K562 (cell line): Measurements from ENCODE around the gene AGAP3. TPM values are rescaled to one million over a fixed set of nuclear protein-coding genes. Genes with fewer than 3 reads are reported as not detected.
A peak's percentile ranks its signal among the peaks of the same experiment; 100 is the strongest.

Experiments
- CBFA2T2 ChIP-seq: fragments of 450-650 bp; conservative IDR thresholded peaks from 2 replicates; pipeline ENCODE4 v1.6.1; 2017; ENCODE audit warnings: mild to moderate bottlenecking
- HDAC2 ChIP-seq: fragments of 450-650 bp; IDR thresholded peaks from 2 replicates; pipeline ENCODE4 v1.6.1; 2016; ENCODE audit warnings: mild to moderate bottlenecking
- KDM4B ChIP-seq, 2 experiments: fragments of 450-650 bp in 1 of 2; sonication (generic) in 1 of 2; IDR thresholded peaks; 2 replicates each; pipeline ENCODE4 v1.6.1; 2016 to 2017; ENCODE audit warnings: borderline replicate concordance in 2 of 2, antibody characterized with exemption in 1 of 2, low read depth in 1 of 2, mild to moderate bottlenecking in 1 of 2
- NCOA4 ChIP-seq: fragments of 450-650 bp; IDR thresholded peaks from 2 replicates; pipeline ENCODE4 v1.6.1; 2018; ENCODE audit warnings: mild to moderate bottlenecking; ENCODE audit not compliant: partially characterized antibody
- NR1H2 ChIP-seq: sonication (generic); formaldehyde crosslinking; IDR thresholded peaks from 2 replicates; pipeline ENCODE4 v1.4.0; 2020; ENCODE audit warnings: mild to moderate bottlenecking, missing genetic modification reagents
- POLR2G ChIP-seq: fragments of 200-400 bp; formaldehyde crosslinking; IDR thresholded peaks from 2 replicates; pipeline ENCODE4 v1.6.1; 2017; ENCODE audit warnings: low read depth, mild to moderate bottlenecking, antibody characterized with exemption, low read length, moderate library complexity
- RBM15 ChIP-seq: fragments of 200-400 bp; formaldehyde crosslinking; IDR thresholded peaks from 2 replicates; pipeline ENCODE4 v1.6.1; 2018; ENCODE audit warnings: mild to moderate bottlenecking, low read length, moderate library complexity; ENCODE audit not compliant: insufficient read depth
- TAF7 ChIP-seq: fragments of 450-650 bp; IDR thresholded peaks from 2 replicates; pipeline ENCODE4 v1.6.1; 2016; ENCODE audit warnings: missing genetic modification characterization, missing compliant biosample characterization
- XRCC5 ChIP-seq: fragments of 200-400 bp; formaldehyde crosslinking; IDR thresholded peaks from 2 replicates; pipeline ENCODE4 v1.6.1; 2017; ENCODE audit warnings: low read depth, mild to moderate bottlenecking, low read length
- ZBTB8A ChIP-seq: fragments of 450-650 bp; IDR thresholded peaks from 2 replicates; pipeline ENCODE4 v1.6.1; 2018; ENCODE audit warnings: mild to moderate bottlenecking, moderate library complexity; ENCODE audit not compliant: partially characterized antibody
- ZNF253 ChIP-seq: fragments of 250-450 bp; sonication (Bioruptor Pico); conservative IDR thresholded peaks from 2 replicates; pipeline ENCODE4 v1.6.1; 2021; ENCODE audit warnings: mild to moderate bottlenecking
- ZNF311 ChIP-seq: fragments of 250-450 bp; sonication (Bioruptor Pico); IDR thresholded peaks from 2 replicates; pipeline ENCODE4 v1.4.0; 2020; ENCODE audit warnings: mild to moderate bottlenecking, moderate library complexity
- ZNF696 ChIP-seq: fragments of 250-450 bp; sonication (Bioruptor Pico); conservative IDR thresholded peaks from 2 replicates; pipeline ENCODE4 v1.4.0; 2020; ENCODE audit warnings: mild to moderate bottlenecking, moderate library complexity
- polyA plus RNA-seq, 8 experiments: library from polyadenylated mRNA; depleted of rRNA in 4 of 8; stranded (reverse) in 5 of 8; unstranded in 3 of 8; fragments of >200 nt; fragmentation: Nextera tagmentation in 2 of 8; fragmentation: Illumina TruSeq in 1 of 8; extraction: Ambion mirVana in 2 of 8; extraction: Trizol in 1 of 8; gene quantifications; 2 replicates each; pipeline versions ENCODE4 v1.2.1 to v1.2.3, GENCODE V29; 2011 to 2014; ENCODE audit warnings: inconsistent platforms in 1 of 8, missing spikeins in 1 of 8
- total RNA-seq, 7 experiments: library from RNA; depleted of rRNA in 6 of 7; stranded (reverse); fragments of >200 nt in 6 of 7; fragmentation: Illumina TruSeq in 2 of 7; extraction: Trizol in 2 of 7; gene quantifications; 2 replicates each; pipeline versions ENCODE4 v1.2.1 to v1.2.3, GENCODE V29; 2011 to 2021; ENCODE audit warnings: low replicate concordance in 1 of 7
- TF ChIP-seq, protein P1 (sequence below): IDR thresholded peaks from 2 replicates; pipeline ENCODE4 v1.6.1; 2011; ENCODE audit warnings: borderline replicate concordance, low read depth, mild to moderate bottlenecking, moderate library complexity, low read length; ENCODE audit not compliant: insufficient read depth, poor library complexity, severe bottlenecking
- TF ChIP-seq, protein P2 (sequence below), 2 experiments: fragments of 450-650 bp in 1 of 2; IDR thresholded peaks; 2 replicates each; pipeline ENCODE4 v1.6.1; 2011 to 2017; ENCODE audit warnings: low read depth in 2 of 2, antibody characterized with exemption in 1 of 2, borderline replicate concordance in 1 of 2, low read length in 1 of 2, mild to moderate bottlenecking in 1 of 2, mixed read lengths in 1 of 2; ENCODE audit not compliant: control insufficient read depth in 1 of 2
- TF ChIP-seq, protein P3 (sequence below): fragments of 250-450 bp; sonication (Bioruptor Pico); IDR thresholded peaks from 2 replicates; pipeline ENCODE4 v1.5.1; 2021; ENCODE audit warnings: mild to moderate bottlenecking
- TF ChIP-seq, protein P4 (sequence below), 2 experiments: fragments of 450-650 bp; IDR thresholded peaks; 2 replicates each; pipeline ENCODE4 v1.6.1; 2016
- TF ChIP-seq, protein P5 (sequence below): sonication (generic); formaldehyde crosslinking; IDR thresholded peaks from 2 replicates; pipeline ENCODE4 v1.9.0; 2022; ENCODE audit warnings: mild to moderate bottlenecking, missing genetic modification reagents

The AGAP3 gene
- total and polyA plus RNA-seq, 9 of the 15 experiments (the other 6 are each of a cell fraction or from before 2014, with no cell fraction given): 3.4 to 208 (median 62.2) TPM

DNA sequence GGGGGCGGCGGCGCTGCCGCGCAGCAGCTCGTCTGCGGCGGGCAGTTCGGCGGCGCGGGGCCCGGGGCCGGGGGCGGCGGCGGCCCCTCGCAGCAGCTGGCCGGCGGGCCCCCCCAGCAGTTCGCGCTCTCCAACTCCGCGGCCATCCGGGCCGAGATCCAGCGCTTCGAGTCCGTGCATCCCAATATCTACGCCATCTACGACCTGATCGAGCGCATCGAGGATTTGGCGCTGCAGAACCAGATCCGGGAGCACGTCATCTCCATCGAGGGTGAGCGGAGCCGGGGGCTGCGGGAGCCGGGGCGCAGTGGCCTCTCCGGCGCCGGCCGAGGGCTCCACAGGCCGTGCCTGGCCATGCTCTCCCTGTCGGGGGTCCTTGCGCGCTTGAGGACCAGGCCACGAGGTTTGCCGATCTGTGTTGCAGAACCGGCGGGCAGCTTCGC, 548 bp downstream of the AGAP3 start (continued):
- TF ChIP-seq, protein P1, sequence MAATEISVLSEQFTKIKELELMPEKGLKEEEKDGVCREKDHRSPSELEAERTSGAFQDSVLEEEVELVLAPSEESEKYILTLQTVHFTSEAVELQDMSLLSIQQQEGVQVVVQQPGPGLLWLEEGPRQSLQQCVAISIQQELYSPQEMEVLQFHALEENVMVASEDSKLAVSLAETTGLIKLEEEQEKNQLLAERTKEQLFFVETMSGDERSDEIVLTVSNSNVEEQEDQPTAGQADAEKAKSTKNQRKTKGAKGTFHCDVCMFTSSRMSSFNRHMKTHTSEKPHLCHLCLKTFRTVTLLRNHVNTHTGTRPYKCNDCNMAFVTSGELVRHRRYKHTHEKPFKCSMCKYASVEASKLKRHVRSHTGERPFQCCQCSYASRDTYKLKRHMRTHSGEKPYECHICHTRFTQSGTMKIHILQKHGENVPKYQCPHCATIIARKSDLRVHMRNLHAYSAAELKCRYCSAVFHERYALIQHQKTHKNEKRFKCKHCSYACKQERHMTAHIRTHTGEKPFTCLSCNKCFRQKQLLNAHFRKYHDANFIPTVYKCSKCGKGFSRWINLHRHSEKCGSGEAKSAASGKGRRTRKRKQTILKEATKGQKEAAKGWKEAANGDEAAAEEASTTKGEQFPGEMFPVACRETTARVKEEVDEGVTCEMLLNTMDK: no peak
- no peak for TF ChIP-seq XRCC5
- TF ChIP-seq, protein P2, sequence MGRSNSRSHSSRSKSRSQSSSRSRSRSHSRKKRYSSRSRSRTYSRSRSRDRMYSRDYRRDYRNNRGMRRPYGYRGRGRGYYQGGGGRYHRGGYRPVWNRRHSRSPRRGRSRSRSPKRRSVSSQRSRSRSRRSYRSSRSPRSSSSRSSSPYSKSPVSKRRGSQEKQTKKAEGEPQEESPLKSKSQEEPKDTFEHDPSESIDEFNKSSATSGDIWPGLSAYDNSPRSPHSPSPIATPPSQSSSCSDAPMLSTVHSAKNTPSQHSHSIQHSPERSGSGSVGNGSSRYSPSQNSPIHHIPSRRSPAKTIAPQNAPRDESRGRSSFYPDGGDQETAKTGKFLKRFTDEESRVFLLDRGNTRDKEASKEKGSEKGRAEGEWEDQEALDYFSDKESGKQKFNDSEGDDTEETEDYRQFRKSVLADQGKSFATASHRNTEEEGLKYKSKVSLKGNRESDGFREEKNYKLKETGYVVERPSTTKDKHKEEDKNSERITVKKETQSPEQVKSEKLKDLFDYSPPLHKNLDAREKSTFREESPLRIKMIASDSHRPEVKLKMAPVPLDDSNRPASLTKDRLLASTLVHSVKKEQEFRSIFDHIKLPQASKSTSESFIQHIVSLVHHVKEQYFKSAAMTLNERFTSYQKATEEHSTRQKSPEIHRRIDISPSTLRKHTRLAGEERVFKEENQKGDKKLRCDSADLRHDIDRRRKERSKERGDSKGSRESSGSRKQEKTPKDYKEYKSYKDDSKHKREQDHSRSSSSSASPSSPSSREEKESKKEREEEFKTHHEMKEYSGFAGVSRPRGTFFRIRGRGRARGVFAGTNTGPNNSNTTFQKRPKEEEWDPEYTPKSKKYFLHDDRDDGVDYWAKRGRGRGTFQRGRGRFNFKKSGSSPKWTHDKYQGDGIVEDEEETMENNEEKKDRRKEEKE (IDR thresholded peaks at IDR 0.05; ENCODE audit: borderline replicate concordance in 1 of 2, control insufficient read depth in 1 of 2, low read depth in 2 of 2, low read length in 1 of 2): 0 out of 4 replicates have a peak, but pooled peaks of 1 of the 2 experiments have one; percentile 8
- TF ChIP-seq, protein P3, sequence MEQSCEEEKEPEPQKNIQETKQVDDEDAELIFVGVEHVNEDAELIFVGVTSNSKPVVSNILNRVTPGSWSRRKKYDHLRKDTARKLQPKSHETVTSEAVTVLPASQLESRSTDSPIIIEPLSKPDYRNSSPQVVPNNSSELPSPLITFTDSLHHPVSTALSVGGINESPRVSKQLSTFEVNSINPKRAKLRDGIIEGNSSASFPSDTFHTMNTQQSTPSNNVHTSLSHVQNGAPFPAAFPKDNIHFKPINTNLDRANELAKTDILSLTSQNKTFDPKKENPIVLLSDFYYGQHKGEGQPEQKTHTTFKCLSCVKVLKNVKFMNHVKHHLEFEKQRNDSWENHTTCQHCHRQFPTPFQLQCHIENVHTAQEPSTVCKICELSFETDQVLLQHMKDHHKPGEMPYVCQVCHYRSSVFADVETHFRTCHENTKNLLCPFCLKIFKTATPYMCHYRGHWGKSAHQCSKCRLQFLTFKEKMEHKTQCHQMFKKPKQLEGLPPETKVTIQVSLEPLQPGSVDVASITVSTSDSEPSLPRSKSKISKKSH (CRISPR knock-in tag): no peak
- no peak for TF ChIP-seq NCOA4
- TF ChIP-seq RBM15: no peak
- TF ChIP-seq CBFA2T2: no peak
- no peak for TF ChIP-seq TAF7
- no peak for TF ChIP-seq POLR2G
- no peak for TF ChIP-seq ZNF696
- TF ChIP-seq, protein P4, sequence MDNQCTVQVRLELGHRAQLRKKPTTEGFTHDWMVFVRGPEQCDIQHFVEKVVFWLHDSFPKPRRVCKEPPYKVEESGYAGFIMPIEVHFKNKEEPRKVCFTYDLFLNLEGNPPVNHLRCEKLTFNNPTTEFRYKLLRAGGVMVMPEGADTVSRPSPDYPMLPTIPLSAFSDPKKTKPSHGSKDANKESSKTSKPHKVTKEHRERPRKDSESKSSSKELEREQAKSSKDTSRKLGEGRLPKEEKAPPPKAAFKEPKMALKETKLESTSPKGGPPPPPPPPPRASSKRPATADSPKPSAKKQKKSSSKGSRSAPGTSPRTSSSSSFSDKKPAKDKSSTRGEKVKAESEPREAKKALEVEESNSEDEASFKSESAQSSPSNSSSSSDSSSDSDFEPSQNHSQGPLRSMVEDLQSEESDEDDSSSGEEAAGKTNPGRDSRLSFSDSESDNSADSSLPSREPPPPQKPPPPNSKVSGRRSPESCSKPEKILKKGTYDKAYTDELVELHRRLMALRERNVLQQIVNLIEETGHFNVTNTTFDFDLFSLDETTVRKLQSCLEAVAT (IDR thresholded peaks at IDR 0.05): 0 out of 4 replicates have a peak, but pooled peaks of 1 of the 2 experiments have one; percentile 67
- TF ChIP-seq ZNF311 (CRISPR knock-in tag): no peak
- no peak for TF ChIP-seq HDAC2
- TF ChIP-seq ZNF253 (CRISPR knock-in tag): no peak
- TF ChIP-seq, protein P5, sequence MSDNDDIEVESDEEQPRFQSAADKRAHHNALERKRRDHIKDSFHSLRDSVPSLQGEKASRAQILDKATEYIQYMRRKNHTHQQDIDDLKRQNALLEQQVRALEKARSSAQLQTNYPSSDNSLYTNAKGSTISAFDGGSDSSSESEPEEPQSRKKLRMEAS (CRISPR knock-in tag): peak; percentile 68
- no peak for TF ChIP-seq ZBTB8A
- no peak for TF ChIP-seq KDM4B (IDR thresholded peaks at IDR 0.05; ENCODE audit: borderline replicate concordance in 2 of 2, low read depth in 1 of 2)
- TF ChIP-seq NR1H2 (CRISPR knock-in tag): no peak
